Amygdala (tissue), 56 donors: ENCODE results near the gene FAM13A.
"Not testable (repeated sequence)": the region's sequence is repeated elsewhere in the genome, so short reads cannot be mapped to it uniquely, and the experiment has no call there.

Experiments used
- DNase-seq, 56 donors: peaks; one replicate each; lab custom pipeline; 2025; lab: John Stamatoyannopoulos, UW

Gene FAM13A

DNA sequence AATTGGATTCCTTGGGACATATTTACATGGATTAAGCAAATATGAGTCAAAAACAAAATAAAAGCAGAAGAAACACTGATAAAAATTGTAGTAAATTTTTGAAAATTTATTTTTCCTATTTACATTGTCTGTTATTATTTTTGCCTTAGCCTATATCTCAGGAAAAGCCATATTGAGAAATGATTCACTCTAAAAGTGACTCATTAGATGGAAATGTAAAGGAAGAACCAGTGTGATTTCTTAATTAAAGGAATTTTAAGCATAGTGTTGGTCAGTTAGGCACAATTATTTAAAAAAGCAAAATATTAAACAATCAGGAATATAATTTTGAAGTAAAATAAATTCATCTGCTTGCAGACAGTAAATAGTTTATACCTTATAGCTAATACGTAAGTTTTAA is 191.9 kb downstream of the FAM13A start:
- DNase-seq, result no peak

DNA sequence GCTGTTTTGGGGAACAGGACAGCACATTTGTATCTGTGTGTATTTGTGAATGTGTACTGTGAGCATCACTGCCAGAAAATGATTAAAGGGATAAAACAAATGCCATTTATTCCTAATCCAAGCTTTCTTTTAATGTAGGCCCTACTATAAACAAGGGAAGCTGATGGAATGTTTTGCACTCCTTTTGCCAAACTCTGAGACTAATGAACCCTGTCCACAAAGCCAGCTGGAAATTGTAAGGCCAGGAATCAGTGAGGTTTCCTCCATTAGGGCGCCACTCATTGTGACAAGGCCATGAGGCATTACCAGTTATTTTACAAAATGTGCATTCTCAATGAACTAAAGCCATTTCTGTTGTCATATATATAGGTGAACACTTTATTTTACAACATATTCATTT is 196.4 kb downstream of the FAM13A start:
- no peak for DNase-seq

DNA sequence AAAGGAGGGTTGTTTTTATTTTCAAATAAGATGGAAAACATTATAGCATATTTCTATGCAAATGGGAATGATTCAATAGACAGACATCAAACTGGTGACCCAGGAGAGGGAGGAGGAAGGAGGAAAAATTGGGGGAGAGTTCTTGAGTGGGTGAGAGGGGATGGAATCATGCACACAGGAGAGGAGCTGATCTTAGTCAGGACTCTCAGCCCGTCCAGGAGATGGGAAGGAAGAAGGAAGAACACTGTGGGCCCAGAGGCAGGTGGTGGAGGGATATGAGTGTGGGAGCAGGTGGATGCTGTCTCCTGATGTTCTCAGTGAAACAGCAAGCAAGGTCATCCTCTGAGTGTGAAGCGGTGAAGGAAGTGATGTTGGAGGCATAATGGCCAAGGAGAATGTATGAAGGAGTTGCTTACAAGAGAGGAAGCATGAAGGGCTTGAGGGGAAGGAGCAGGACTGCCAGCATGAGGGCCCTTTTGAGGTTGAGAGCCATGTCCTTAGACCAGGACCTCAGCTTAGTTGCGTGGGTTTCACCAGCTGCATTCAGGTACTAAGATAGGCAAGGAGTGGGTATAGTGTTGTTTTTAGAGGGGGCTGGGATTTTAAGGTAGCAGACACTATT is 197.7 kb downstream of the FAM13A start:
- peak in 2 of 56 donors; percentile 2 for DNase-seq

DNA sequence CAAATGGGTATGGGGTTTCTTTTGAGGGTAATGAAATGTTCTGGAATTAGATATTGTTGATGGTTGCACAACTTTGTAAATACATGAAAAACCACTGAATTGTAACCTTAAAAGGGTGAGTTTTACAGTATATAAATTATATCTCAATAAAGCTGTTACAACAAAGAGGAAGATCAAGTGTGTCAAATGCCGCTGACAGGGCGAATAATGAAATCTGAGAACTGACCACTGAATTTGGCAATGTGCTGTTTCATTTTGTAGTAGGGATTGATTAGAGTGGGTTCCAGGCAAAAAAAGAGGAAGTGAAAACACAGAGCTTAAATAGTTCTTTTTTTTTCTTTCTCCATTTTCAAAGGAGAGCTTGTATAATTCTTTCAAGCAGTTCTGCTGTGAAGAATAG is 198.2 kb downstream of the FAM13A start:
- peak in 1 of 56 donors; percentile 34 for DNase-seq

DNA sequence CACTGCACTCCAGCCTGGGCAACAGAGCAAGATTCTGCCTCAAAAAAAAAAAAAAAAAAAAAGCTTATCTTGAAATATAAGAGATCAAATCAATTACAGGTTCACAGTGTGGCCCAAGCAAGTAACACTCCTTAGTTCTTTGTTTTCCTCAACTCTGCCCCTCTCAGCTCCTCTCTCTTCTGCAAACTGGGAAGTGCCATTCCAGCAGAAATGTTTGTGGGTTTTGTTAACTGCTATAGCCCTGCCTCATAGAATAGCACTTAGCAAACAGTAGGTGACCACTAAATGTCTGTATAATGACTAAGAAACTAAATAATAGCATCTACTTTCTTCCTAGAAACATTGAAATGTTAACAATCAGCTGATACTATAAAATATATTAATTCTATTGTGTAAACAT is 199.4 kb downstream of the FAM13A start:
- DNase-seq, result no peak

DNA sequence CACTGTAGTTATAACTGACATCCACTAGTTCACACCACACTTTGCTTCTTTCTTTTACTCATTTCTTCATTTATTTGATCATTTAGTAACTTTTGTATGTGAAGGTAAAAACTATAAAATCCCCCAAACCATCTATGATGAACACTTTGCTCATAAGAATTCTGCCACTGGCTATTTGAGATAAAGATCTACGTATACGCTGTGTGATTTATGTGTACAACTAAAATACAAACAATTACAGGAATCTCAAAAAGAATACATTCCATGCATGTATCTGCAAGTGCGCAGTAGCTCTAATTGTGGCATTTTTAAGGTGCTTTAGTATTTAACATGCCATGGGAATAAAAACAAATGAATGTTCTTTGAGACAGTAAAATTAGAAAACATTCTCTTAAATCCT is 202.5 kb downstream of the FAM13A start:
- no peak for DNase-seq

DNA sequence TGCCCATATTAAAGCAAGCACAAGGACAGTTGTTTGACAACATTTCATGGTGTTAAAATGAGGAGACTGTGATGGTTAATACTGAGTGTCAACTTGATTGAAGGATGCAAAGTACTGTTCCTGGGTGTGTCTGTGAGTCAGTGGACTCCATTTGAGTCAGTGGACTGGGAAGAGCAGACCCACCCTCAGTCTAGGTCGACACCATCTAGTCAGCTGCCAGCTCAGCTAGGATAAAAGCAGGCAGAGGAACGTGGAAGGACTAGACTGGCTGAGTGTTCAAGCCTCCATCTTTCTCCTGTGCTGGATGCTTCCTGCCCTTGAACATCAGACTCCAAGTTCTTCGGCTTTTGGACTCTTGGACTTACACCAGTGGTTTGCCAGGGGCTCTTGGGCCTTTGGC is 203.4 kb downstream of the FAM13A start:
- DNase-seq, result not testable (repeated sequence)

DNA sequence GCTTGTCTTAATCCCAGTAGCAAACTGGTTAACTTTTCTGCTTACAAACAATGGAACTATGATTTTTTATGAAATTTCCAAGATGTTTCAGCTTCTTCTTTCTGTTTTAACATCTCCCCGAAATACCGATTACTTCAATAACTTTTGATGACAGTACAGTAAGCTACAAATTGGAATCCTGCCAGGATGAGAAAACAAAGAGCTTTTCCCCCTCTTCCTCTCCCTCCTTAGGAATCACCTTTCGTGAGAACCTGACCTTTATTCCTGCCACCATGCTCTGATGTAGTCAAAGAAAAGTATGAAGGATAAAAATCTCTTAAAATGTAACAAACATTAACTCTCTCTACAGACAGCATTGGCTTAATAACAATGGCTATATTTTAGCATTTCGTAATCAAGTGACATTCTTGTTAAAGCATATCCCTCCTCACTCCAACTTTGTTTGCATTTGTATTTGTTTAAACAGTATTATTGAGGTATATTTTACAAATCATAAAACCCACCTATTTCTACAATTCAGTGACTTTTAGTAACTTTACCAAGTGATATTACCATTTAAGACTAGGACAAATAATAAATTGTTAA is 210.7 kb downstream of the FAM13A start:
- no peak for DNase-seq

DNA sequence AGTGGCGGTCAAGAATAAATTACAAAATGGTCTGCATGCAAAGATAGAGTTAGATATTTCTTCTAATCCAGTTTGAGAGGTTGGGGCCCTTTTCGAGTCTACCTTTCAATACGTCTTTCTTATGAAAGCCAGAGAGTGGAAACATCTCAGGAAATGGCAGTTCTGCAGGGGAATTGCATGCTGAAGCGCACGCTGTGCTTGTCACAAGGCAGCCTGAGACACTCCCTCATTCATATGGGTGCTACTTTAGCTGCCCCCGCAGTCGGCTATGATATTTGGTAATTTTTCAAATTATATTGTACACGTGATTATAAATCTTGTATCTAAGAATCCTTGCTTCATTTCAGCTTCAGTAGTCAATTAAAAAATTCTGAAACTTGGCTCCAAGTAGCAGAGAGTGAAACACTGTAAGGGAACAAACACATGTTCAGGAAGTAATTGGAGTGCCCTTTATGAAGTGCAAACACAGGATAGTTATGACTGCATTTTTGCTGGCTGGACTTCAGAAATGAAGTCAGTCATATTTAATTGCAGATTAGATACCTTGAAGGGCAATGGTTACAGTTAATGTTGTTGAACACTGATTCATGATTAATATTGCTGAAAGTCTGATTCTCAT is 213.8 kb downstream of the FAM13A start:
- DNase-seq, result peak in 1 of 56 donors; percentile 4

DNA sequence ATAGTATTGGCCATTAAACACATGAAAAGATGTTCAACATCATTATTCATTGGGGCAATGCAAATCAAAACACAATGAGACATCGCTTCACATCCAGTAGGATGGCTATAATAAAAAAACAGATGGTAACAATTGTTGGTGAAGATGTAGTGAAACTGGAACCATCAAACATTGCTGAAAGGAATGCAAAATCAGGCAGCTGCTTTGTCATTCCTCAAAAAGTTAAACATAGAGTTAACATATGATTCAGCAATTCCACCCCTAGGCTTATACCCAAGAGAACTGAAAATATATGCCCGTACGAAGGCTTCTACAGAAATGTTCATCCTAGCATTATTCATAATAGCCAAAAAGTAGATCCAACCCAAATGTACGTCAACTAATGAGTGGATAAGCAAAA is 215.3 kb downstream of the FAM13A start:
- no peak for DNase-seq

DNA sequence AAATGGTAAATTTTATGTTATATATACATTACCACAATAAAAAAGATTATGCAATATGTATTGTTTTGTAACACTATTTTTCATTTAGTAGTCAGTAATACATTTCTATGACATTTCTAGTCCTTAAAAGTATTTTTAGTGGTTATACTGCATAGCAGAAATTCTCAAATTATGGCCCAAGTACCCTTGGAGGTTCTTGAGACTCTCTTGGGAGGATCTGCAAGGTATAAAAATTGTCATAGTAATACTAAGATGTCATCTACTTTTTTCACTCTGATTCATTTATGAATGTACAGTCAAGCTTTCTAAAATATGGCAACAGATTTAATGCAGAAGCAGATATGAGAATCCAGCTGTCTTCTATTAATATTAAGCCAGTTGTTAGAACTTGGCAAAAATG is 220.8 kb downstream of the FAM13A start:
- DNase-seq, result no peak

DNA sequence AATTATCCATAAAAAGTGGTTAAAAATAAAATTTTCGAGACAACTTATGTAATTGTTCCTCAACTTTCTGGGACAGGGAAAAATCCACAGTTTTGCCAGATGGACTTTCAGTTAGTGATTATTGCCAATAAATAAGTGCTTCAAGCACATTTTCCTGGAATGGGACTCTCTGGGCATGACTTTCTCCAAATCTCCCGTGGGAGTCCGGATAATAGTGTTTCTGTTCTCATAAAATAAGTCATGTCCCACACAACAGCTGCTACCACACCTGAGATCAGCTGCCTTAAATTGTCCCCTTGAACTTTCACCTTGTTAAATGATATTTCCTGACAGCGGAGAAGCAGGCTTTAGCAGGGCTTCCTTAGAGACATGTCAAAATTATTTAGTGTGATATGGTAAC is 226.0 kb downstream of the FAM13A start:
- DNase-seq, result no peak

DNA sequence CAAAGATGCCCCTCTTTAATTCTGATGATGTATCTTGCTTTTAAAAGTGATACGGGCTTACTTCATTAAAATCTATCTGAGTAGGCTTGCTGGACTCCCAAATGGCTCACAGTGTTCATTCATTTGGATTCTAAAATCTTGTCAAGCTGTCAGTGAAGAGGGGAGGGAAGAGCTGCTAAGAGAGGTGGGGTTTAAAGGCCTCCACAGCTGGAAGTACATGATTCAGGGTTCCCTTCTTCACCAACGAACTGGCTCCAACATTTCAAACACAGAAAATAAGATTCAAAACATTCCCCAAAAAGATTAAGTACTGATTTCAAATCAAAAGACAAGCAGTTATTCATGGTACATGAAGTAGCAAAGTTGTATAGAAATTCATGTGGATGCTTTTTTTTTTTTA is 226.4 kb downstream of the FAM13A start:
- no peak for DNase-seq

DNA sequence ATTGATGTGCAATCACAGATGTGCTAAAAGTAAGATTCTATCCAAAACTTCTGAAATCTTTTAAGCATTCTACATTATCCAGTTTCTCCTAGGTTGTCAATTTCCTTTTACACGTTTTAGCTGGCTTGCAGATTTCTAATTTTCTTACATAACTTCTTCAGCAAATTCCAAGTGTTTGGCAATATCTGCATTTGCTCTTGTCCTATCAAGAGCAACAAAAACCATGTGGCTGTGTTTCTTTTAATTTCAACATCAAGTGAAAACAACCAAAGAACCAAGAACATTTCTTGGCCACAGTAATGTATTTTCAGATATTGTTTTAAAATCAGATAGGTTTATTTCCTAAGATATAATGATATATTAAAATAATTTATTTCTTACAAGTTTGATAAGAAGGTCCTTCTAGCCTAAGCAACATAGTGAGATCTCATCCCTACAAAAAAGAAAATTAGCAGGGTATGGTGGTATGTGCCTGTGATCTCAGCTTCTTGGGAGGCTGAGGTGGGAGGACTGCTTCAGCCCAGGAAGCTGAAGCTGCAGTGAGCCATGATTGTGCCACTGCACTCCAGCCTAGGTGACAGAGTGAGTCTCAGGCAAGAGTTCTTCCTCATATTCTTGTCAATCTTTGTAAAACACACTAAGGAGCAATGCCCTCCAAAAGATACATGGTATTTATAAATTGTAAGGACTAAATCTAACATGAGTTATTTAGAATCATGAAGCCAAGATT is 228.0 kb downstream of the FAM13A start:
- no peak for DNase-seq

DNA sequence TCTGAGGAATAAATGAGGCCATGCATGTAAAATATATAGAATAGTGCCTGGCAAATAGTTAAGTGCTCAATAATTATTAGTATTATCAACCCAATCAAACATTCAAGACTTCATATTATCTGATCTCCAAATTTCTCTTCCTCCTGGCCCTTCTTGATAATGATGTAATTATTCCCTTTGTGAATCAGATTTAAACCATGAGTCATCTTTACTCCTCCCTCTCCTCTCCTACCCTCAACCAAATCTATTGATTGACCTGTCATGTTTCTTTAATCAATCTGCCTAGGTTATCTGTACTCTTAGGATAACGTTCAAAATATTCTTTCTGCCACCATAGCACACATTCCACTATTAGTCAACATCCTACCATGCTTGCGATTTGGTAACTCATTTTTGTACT is 229.5 kb downstream of the FAM13A start:
- no peak for DNase-seq

DNA sequence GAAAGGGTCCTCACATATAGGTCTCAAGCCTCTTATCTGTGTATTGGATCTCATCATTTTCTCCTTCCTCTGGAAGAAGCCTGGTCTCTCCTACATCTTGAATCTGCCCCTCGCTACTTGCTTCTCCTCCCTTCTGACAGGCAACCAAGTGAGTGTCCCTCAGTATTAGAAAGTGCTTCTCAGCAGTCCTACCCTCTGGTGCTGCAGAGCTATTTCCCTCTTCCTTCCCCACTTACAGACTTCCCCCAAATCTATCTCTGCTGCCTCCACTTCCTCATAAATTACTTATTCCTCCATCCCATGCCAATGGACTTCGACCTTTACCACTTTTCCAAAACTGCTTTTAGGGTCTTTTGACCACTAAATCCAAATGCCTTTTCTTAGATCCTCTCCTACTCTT is 230.2 kb downstream of the FAM13A start:
- DNase-seq, result no peak

DNA sequence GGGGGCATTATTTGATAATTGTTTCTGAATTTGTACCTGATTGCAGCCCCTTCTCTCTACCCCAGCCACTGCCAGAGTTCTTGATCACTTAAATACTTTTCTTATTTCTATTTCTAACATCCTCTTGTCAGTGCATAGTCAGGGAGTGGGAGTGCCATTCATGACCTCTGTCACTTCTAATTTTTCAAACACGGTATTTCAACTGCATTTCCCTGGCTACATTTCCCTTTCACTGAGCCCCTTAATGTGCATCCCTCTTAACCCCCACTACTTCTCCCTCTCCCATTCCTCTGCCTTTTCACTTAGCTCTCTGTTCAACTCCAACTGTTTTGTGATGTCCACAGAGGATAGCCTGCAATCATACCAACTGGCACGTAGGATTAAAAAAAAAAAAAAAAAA is 231.1 kb downstream of the FAM13A start:
- no peak for DNase-seq

DNA sequence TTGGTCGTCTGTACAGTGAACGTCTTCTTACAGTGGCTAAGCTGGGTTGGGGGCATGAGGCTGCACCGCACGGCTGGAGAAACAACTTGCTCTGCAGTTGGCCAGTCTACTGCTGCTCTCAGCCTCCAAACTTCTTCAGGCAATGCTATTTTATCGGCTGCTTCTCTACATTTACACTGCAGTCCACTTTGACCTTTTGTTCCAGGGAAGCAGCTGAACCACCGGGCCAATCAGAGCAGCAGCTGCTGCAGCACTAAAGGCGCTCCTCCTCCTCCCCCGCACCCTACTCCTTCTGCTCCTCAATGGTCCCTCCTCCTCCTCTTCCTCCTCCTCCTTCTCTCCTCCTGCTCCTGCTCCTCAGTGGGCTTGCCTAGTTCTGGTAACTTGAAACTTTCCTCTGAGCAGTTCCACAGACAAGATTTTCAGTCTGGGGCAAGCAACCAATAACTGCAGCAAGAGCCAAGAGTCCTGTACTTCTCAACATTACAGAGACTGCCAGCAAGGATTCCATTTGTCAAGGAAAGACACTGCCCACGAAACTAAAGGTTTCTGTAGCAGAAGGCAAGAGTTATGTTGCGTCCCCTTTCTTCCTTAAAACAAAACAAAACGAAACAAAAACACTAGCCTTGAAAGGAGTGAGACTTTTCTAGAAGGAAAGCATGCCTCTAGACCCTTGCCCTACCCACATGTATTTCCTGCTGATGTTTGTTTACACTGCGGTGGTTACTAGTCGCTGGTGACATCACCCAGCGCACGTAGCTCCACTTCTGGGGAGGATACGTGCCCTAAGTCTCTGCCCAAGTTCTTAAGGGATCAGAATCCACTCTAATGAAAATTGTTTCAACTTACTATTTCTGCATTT is 233.7 kb downstream of the FAM13A start:
- peak in 55 of 56 donors; percentile 12 to 88 (median 72) for DNase-seq

DNA sequence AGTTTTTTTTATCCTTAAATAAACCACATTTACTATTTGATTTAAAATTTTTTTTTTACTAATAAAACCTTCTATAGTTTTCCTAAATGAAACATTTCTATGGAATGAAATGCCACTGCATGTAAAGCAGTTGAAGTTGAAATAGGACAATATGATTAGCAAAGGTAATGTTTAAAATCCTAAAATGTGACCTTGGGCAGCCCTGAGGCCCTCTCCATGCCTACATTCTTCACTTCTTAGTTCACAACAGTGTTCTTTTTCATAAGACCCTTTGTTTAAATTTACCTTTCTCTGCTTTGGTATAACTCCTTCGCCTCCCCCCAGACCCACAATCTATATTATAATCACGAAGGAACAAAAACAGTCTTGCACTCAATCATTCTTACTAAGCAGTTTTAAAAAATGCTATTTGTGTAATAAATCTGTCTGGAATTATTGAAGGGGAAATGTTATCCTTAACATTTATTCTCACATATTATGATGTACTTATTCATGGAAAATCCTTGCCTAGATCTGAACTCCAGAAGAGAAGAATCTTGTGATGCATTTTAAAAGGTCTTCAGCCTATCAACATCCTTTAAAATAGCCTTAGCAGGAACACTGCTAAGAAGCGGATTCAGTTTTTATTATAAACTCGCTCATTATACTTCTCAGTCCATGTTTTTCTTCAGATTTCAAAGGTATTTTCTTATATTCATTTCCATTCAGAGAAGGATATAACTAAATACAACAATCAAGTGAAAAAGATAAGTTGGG is 234.8 kb downstream of the FAM13A start:
- no peak for DNase-seq

DNA sequence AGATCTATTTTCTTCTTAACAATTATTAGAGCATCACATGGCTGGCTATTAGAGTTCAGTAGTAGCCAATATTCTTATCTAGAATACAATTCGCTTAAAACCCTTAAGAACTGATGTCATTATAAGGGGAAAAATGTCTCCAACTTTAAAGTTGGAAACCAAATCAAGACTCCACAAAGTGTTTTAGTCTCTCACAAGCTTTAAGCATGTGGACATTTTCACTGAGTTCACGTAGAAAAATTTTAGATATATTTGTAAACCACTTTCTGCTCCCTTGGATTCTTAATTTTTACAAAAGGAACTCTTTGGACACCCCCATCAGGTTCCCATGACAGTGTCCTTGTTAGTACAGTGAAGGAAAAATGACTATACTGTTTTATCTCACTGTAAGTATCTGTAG is 235.5 kb downstream of the FAM13A start:
- no peak for DNase-seq
